Astrocyte of the cerebellum (primary cell): Measurements from ENCODE around the gene DIDO1.

Source experiments
- DNase-seq: peaks from one replicate; pipeline ENCODE4 v3.0.0-alpha.2; 2011; ENCODE audit warnings: low read depth
- H3K4me3 ChIP-seq: 2 replicates; pipeline ENCODE4 v1.5.1; 2011; ENCODE audit warnings: mild to moderate bottlenecking, low read depth, low read length, moderate library complexity
- CTCF ChIP-seq: IDR thresholded peaks from 2 replicates; pipeline ENCODE4 v1.5.1; 2012; ENCODE audit warnings: low read length, low read depth, moderate library complexity, mild to moderate bottlenecking; ENCODE audit errors: missing control alignments
- in situ Hi-C: cut with HindIII; loops from 2 replicates; pipeline ENCODE4 v1.10.0; 2017; ENCODE audit warnings: low sequenced_read_pairs

DIDO1 gene

DNA sequence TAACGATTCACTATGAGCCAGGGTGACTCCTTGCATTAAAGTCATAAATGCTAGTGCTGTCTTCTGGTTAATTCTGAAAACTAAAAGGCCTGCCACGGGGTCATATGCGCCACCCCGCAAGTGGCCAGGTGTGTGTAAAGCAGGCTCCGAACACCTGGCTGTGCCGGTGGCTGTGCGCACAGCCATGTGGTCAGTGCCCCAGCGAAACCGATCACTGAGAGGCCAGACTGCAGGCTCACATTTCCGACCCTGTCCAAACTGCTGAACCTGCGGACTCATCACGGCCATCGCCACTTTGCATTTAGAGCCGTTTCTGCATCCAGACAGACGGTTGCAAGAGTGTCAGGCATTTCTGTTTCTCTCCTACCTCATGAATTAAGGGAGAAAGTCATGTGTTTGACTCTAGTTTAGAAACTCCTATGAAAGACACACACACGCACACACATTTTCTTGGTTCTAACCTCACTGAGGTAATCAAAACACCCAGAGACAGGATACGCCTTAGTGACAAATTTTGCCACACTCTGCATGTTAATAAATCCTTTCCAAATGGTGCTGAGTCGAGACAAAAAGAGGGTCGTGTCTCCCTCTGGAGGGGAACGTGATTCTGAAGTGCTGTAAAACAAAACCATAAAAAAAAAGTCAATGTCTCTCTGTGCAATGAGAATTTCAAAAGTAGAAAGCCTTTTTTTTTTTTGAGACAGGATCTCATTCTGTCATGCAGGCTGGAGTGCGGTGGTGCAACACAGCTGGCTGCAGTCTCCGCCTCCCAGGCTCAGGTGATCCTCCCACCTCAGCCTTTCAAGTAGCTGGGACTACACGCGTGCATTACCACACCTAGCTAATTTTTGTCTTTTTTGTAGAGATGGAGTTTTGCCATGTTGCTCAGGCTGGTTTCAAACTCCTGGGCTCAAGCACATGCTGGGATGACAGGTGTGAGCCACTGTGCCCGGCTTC is 33.7 kb downstream of the DIDO1 start:
- no peak overlapping the region for H3K4me3 ChIP-seq
- no peak for DNase-seq
- no peak for TF ChIP-seq CTCF
- in situ Hi-C loops: no loop called here

DNA sequence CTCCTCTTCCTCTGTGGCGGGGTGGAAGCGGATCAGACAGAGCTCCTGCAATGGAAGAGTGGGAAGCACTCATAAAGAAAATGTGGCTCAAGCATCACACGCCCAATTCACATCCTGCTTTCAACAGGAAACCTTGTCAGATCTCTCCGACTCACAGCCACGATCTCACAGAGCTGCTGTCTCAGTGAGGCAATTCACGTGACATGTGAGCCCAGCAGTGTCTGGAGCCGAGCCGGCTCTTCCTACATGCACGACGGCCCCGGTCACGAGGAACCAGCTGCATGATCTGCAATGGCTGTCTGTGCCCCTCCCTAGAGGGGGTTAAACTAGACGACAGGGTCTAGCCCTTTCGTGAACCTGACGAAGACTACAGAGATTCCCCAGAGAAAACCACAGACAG is 35.2 kb downstream of the DIDO1 start:
- in situ Hi-C loops: no loop called here
- TF ChIP-seq CTCF: no peak
- no peak for DNase-seq
- H3K4me3 ChIP-seq: no peak overlapping the region

GRCh38 chr20:62890444-62890843 is 35.9 kb downstream of the DIDO1 start:
- no peak for DNase-seq
- in situ Hi-C loops: no loop called here
- no peak overlapping the region for H3K4me3 ChIP-seq
- no peak for TF ChIP-seq CTCF

DNA sequence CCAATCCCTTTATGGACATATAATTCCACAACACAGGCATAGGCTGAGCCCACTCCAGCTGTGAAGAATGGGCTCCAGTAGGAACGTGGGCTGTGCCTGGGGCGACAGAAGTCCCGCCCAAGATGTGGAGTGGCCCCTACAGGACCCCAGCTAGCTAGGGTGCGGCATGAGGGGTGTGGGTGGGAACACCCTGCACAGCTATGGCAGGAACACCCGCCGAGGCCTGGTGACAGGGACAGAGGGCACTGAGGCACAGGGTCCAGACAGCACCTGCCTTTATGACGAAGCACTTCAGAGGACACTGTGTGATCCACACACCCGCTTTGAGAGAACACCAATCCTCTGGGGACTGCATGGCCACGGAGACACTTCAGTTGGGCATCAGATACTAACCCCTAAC is 36.4 kb downstream of the DIDO1 start:
- H3K4me3 ChIP-seq: no peak overlapping the region
- no peak for DNase-seq
- no peak for TF ChIP-seq CTCF
- in situ Hi-C loops: no loop called here

DNA sequence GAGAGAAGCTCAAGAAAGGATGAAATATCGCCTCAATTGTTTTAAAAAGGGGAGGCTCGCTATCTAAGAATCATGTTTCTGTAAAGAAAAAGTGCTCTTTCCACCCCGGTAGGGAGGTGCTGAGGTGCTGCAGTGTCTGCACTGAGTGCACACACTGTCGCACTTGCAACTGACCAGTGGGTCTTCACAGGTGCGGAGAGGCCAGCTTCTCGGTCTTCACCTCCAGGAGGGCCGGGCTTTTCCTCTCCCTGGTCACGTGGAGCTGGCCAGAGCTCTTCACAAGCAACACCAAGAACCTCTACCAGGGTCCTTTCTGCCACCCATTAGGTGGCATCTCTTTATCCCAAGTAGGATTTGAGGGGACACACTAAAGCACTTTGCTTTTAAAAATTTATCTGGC is 36.9 kb downstream of the DIDO1 start:
- TF ChIP-seq CTCF: no peak
- H3K4me3 ChIP-seq: no peak overlapping the region
- DNase-seq: no peak
- in situ Hi-C loops: no loop called here

GRCh38 chr20:62888910-62889309 is 37.4 kb downstream of the DIDO1 start:
- DNase-seq: no peak
- H3K4me3 ChIP-seq: no peak overlapping the region
- in situ Hi-C loops: no loop called here
- no peak for TF ChIP-seq CTCF
